ENCODE data around the gene TRABD. TPM values are rescaled to one million over a fixed set of nuclear protein-coding genes. Genes with fewer than 3 reads are reported as not detected.
A peak's percentile ranks its signal among the peaks of the same experiment; 100 is the strongest.
"Not testable (repeated sequence)": the region's sequence is repeated elsewhere in the genome, so short reads cannot be mapped to it uniquely, and the experiment has no call there.

Gene TRABD
- total RNA-seq, 1 donor from 2014 or later, result 37.4 TPM

- DNase-seq (ENCODE audit: low read depth), result no peak
Observed at GRCh38 chr22:50151571-50152537, 33.9 kb upstream of the TRABD start.

GRCh38 chr22:50153056-50153755 lies 32.5 kb upstream of the TRABD start:
- no peak for DNase-seq (ENCODE audit: low read depth)

DNA sequence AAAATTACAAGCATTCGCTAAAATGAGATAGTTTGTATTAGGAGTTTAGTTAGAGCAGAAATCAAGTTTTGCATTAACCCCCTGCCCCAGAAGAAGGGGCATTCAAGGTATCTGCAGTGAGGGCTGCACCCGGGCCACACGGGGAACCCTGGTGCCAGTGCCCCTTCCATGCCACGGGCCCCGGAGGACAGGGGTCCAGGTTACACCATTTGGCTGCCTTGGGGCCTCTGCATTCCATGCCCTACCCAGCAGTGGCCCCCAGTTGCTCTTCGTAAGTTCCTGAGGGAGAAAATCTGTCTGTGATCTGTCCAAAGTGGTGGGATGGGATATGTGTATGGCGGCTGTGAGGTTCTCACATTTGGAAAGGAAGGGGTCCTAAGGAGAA lies 32.0 kb upstream of the TRABD start:
- DNase-seq (ENCODE audit: low read depth), result no peak

GRCh38 chr22:50157709-50158375 lies 27.9 kb upstream of the TRABD start:
- peak; percentile 23 for DNase-seq (ENCODE audit: low read depth)

DNA sequence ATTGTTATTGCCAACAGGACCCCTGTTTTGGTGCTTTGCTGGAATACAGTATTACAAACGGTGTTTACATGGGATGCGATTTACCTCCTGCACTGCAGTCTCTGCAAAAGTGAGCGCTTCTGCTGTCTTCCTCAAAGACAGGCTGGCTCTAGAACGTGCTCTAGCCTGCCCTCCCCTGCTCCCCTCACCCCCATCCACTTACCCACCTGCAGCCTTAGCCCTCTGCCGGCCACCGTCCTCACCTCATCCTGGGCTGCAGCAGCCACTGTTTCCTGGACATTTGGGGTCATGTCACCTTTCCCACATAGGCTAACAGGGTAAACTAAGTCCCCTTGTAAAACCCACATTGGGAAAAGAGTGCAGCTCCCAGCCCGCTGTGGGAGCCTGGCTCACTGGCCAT lies 24.8 kb upstream of the TRABD start:
- no peak for DNase-seq (ENCODE audit: low read depth)

- DNase-seq (ENCODE audit: low read depth), result no peak
Observed at GRCh38 chr22:50161508-50162390, 24.0 kb upstream of the TRABD start.

- DNase-seq (ENCODE audit: low read depth), result no peak
Observed at GRCh38 chr22:50162391-50162956, 23.2 kb upstream of the TRABD start.

DNA sequence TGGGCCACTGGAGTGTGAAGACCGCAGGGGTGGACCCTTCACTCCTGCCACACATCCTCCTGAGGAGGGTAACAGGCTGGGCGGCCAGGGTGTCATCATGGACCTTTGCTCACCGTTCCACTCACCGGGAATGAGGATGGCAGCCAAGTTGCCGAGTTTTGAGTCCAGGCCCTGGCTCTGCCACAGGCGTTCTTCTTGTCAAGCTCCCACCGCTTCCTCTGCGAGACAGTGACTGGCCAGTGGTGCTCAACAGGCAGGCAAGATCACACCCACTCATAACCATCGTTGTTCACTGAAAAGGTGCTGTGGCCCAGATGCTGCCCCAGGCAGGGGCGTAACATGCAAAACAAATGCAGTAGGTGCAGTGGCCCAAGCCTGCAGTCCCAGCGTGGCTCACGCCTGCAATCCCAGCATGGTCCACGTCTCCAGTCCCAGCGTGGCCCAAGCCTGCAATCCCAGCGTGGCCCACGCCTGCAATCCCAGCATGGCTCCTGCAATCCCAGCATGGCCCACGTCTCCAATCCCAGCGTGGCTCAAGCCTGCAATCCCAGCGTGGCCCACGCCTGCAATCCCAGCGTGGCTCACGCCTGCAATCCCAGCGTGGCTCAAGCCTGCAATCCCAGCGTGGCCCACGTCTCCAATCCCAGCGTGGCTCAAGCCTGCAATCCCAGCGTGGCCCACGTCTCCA lies 20.1 kb upstream of the TRABD start:
- no peak for DNase-seq (ENCODE audit: low read depth)

DNA sequence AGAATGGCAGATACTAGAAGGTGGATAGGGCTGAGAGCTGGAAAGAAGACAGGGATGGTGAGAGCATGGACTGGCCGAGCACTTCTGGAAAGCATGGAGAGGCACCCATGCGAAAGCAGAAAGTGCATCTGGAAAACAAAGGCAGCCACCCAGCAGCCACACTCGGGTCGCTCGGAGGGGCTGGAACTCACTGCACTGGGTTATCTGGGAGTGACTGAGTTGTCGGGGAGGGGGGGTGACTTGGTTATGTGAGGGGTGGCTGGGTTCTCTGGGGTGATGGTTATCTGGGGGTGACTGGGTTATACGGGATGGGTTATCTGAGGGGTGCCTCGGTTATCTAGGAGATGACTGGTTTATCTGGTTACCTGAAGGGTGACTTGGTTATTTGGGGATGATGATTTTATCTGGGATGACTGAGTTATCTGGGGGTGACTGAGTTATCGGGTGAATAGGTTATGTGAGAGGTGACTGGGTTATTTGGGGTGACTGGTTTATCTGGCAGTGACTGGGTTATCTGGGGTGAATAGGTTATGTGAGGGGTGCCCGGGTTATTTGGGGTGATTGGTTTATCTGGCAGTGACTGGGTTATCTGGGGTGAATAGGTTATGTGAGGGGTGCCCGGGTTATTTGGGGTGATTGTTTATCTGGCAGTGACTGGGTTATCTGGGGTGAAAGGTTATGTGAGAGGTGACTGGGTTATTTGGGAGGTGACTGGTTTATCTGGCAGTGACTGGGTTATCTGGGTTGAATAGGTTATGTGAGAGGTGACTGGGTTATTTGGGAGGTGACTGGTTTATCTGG lies 17.8 kb upstream of the TRABD start:
- no peak for DNase-seq (ENCODE audit: low read depth)

DNA sequence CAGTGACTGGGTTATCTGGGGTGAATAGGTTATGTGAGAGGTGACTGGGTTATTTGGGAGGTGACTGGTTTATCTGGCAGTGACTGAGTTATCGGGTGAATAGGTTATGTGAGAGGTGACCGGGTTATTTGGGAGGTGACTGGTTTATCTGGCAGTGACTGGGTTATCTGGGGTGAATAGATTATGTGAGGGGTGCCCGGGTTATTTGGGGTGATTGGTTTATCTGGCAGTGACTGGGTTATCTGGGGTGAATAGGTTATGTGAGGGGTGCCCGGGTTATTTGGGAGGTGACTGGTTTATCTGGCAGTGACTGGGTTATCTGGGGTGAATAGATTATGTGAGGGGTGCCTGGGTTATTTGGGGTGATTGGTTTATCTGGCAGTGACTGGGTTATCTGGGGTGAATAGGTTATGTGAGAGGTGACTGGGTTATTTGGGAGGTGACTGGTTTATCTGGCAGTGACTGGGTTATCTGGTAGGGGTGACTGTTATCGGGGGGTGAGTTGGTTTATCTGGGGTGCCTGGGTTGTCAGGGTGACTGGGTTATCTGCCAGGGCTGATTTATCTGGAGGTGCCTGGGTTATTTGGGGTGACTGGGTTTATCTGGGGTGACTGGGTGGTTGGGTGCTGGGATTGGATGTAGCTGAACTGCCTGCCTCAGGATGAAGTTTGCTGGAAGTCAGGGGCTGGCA lies 17.1 kb upstream of the TRABD start:
- not testable (repeated sequence) for DNase-seq (ENCODE audit: low read depth)

- DNase-seq (ENCODE audit: low read depth), result no peak
Observed at GRCh38 chr22:50169181-50169759, 16.4 kb upstream of the TRABD start.

- no peak for DNase-seq (ENCODE audit: low read depth)
Observed at GRCh38 chr22:50169774-50170341, 15.9 kb upstream of the TRABD start.

DNA sequence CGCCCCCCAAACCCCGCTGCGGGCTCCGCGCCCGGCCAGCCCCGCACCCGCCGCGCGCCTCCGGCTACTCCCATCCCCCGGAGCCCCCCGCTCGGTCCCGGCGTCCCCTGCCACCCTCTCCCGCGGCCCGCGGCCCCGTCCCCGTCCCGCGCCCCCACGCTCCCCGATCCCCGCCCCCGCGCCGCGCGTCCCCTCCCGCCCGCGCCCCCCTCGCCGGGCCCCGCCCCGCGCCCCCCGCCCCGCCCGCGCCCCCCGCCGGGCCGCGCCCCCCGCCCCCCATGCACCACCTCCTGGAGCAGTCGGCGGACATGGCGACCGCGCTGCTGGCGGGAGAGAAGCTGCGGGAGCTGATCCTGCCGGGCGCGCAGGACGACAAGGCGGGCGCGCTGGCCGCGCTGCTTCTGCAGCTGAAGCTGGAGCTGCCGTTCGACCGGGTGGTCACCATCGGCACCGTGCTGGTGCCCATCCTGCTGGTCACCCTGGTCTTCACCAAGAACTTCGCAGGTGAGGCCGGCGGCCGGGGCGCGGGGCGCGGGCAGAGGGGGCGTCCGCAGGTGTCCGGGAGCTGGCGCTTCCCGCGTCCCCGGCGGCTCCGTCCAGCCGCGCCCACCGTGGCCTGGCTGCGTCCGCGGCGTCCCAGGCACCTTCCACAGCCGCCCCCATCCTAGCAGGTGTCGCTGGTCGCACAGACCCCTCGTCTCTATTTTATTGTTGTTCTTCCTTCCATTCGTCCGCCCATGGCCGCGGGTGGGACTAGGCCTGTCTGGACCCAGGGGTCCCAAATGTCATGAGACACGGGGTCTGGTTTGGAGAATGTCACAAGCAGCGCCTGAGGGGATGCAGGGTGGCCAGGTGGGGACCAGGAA lies 15.0 kb upstream of the TRABD start, which contains the start of gene PANX2:
Gene PANX2 (plus strand): TSS at position 279 of the 866 bp plus-strand sequence. CDS start 0 bp downstream, at position 279.
- no peak for DNase-seq (ENCODE audit: low read depth)

- DNase-seq (ENCODE audit: low read depth), result no peak
Observed at GRCh38 chr22:50171319-50171964, 14.3 kb upstream of the TRABD start.

GRCh38 chr22:50171965-50172421 lies 13.7 kb upstream of the TRABD start:
- DNase-seq (ENCODE audit: low read depth), result no peak

DNA sequence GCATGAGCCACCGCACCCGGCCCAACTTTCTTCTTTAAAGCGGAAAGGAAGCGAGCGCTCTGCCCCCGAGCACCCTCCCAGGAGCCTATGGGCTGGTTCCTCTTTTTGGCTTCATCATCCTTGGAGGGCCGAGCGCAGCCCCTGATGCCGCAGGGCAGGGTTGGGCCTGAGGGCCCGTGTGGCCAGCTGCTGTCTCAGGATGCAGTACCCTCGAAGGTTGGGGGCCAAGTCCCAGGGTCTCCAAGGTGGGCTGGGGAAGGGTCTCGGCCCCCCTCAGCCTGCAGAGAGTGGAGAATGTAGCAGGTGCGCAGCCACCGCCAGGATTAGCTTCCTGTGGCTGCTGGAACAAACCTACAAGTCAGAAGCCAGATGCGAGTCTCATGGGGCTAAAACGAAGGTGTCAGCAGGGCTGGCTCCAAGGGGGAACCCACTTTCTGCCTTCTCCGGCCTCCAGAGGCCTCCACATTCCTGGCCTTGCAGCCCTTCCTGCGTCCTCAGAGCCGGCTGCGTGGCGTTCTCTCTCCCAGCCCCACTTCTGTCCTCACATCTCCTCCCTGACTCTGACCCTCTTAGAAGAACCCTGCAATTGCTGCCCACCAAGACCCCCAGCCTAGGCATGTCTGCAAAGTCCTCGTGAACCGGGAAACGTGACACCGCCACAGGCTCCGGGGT lies 12.3 kb upstream of the TRABD start:
- no peak for DNase-seq (ENCODE audit: low read depth)

All from renal cortical epithelial cell (primary cell).